Measurements from ENCODE around the gene CFAP74. TPM values are rescaled to one million over a fixed set of nuclear protein-coding genes. Genes with fewer than 3 reads are reported as not detected.
A peak's percentile ranks its signal among the peaks of the same experiment; 100 is the strongest.

Gene CFAP74
- total RNA-seq, 1 donor from 2014 or later: not detected

DNA sequence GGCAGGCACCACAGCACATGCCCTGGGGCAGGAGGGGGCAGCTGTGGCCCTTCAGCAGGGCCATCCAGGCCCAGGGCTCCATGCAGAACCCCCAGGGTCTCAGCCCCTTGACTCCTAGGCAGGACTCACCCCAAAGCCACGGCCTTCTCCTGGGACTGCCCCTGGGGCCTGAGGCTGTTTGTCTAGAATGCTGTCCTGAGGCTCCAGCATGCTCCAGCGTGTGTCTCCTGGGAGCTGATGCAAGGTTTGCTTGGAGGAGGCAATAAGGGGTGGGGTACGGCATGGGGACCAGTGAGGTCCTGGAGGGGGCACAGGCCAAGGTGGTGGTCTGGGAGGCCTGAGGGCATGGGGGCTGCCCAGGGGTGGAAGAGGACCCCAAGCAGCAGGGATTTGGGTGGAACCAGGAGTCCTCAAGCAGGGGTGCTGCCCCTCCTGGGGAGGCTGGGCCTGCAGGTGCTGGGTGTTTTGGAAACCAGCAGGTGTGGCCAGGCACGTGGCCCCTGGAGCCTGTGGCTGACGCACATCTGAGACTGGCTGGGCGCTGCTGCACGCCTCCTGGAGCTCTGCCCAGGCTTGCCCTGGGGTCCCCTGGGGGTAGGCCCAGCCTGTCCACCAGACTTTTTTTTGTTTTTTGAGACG is 96.4 kb downstream of the CFAP74 start:
- DNase-seq (ENCODE audit: low read depth): no peak
- TF ChIP-seq, protein P1, sequence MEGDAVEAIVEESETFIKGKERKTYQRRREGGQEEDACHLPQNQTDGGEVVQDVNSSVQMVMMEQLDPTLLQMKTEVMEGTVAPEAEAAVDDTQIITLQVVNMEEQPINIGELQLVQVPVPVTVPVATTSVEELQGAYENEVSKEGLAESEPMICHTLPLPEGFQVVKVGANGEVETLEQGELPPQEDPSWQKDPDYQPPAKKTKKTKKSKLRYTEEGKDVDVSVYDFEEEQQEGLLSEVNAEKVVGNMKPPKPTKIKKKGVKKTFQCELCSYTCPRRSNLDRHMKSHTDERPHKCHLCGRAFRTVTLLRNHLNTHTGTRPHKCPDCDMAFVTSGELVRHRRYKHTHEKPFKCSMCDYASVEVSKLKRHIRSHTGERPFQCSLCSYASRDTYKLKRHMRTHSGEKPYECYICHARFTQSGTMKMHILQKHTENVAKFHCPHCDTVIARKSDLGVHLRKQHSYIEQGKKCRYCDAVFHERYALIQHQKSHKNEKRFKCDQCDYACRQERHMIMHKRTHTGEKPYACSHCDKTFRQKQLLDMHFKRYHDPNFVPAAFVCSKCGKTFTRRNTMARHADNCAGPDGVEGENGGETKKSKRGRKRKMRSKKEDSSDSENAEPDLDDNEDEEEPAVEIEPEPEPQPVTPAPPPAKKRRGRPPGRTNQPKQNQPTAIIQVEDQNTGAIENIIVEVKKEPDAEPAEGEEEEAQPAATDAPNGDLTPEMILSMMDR (IDR thresholded peaks at IDR 0.05; ENCODE audit: insufficient read depth, low read length, poor library complexity, severe bottlenecking): no peak
- H3K27me3 ChIP-seq (ENCODE audit: control insufficient read depth, insufficient read depth, low read length): no peaks in the 10 kb centered on the region
- no peaks in the 10 kb centered on the region for H3K36me3 ChIP-seq (ENCODE audit: control insufficient read depth, insufficient read depth, low read length)
- H3K4me3 ChIP-seq (ENCODE audit: low read depth, low read length): no peak overlapping the region

DNA sequence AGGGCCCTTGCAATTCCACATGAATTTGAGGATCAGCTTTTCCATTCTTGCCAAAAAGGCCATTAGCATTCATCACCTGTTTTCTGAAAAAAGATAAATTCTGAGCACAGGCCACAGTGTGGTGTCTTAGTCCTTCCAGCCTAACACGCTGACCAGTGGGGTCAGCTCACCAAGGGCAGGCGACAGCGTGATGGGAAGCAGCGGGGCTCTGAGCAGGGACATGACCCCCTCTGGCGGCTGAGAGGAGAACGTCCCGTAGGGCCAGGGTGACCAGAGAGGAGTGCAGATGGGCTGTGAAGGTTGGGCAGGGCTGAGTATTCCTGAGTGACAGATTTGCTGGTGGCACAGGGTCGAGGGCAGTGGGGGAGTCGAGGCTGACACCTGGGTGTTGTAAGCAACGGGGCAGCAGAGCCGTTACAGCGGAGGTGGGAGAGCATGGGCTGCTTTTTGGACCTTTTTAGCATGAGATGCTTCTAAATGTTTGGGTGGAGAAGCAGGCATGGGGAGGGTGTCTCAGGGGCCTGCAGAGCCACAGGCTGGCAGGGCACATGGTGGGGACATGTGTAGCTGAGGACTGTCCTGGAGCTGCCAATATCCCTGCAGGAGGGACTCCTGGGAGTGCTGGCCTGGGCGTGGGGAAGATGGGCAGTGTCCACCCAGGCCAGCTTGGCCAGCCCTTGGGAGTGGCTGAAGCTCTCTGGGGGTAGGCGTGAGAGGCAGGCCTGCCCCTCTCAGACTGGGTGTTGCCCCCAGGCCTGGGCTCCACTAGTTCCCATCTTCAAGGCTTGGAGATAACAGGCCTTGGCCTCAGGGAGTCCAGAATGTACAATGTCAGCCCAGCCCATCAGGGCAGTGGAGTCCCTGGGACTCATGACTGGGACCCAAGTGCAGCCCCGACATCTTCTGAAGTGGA is 97.1 kb downstream of the CFAP74 start:
- TF ChIP-seq, protein P1 (IDR thresholded peaks at IDR 0.05; ENCODE audit: insufficient read depth, low read length, poor library complexity, severe bottlenecking): peak; percentile 97
- no peak for DNase-seq (ENCODE audit: low read depth)
- Histone ChIP-seq H3K27me3 (ENCODE audit: control insufficient read depth, insufficient read depth, low read length) (no peaks in the 10 kb centered on the region), H3K4me3 (ENCODE audit: low read depth, low read length) (no peak overlapping the region), H3K36me3 (ENCODE audit: control insufficient read depth, insufficient read depth, low read length) (no peaks in the 10 kb centered on the region)

- TF ChIP-seq, protein P1 (IDR thresholded peaks at IDR 0.05; ENCODE audit: insufficient read depth, low read length, poor library complexity, severe bottlenecking): no peak
- no peaks in the 10 kb centered on the region for H3K27me3 ChIP-seq (ENCODE audit: control insufficient read depth, insufficient read depth, low read length)
- H3K36me3 ChIP-seq (ENCODE audit: control insufficient read depth, insufficient read depth, low read length): no peaks in the 10 kb centered on the region
- no peak overlapping the region for H3K4me3 ChIP-seq (ENCODE audit: low read depth, low read length)
- no peak for DNase-seq (ENCODE audit: low read depth)
These were observed 100.4 kb downstream of the CFAP74 start for GRCh38 chr1:1903224-1903623.

DNA sequence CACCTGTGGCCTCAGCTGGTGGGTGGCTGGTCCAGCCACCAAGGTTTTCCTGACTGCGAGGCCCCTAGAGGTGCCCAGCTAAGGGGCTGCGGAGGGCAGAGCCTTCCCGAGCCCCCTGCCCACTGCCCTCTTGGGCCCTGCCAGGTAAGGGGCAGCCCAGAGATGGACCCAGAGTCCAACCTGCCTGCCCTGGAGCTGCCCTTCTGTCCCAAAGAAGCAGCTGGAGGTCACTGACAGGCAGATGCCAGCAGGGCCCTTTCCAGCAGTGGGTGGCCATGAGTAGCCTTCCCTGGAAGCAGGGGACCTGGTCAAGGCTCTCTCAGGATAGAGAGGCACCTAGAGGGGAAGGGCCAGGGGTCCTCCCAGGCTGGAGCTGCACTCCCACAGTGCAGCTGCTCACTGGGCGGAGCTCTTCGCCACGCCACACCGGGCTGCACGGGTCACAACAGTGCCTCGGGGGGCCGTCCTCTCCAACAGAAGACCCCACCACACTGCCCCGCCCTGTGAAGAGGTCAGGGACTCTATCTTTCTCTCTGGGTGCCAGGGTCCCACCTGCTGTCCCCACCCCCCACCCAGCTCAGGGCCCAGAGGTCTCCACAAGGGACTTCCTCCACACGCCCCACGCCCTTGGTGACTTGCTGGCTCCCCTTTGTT is 101.8 kb downstream of the CFAP74 start:
- no peaks in the 10 kb centered on the region for H3K27me3 ChIP-seq (ENCODE audit: control insufficient read depth, insufficient read depth, low read length)
- TF ChIP-seq, protein P1 (IDR thresholded peaks at IDR 0.05; ENCODE audit: insufficient read depth, low read length, poor library complexity, severe bottlenecking): no peak
- no peaks in the 10 kb centered on the region for H3K36me3 ChIP-seq (ENCODE audit: control insufficient read depth, insufficient read depth, low read length)
- no peak for DNase-seq (ENCODE audit: low read depth)
- H3K4me3 ChIP-seq (ENCODE audit: low read depth, low read length): no peak overlapping the region

DNA sequence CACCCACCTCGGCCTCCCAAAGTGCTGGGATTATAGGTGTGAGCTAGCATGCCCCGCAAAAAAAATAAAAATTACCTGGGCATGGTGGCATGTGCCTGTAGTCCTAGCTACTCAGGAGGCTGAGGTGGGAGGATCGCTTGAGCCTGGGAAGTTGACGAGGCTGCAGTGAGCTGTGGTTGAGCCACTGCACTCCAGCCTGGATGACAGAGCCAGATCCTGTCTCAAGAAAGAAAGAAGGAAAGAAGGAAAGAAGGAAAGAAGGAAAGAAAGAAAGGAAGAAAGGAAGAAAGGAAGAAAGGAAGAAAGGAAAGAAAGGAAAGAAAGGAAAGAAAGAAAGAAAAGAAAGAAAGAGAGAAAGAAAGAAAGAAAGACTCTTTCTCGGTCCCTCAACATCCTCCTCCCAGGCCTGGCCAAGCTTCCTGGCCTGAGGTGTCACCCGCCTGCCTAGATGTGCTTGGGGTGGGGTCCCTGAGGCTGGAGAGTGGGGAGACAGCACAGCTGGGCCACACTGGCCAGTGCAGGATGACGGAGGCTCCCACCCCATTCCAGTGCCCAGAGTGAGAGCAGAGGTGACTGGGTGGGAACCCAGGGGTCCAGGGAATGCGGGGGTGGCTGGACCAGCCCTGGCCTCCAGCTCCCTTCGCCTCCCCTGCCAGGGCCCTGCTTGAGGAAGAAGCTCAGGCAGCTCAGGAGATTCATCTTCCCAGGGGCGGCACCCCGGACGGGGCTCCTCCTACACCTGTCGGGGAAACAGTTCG is 102.5 kb downstream of the CFAP74 start:
- Histone ChIP-seq H3K36me3 (ENCODE audit: control insufficient read depth, insufficient read depth, low read length) (no peaks in the 10 kb centered on the region), H3K4me3 (ENCODE audit: low read depth, low read length) (no peak overlapping the region), H3K27me3 (ENCODE audit: control insufficient read depth, insufficient read depth, low read length) (no peaks in the 10 kb centered on the region)
- TF ChIP-seq, protein P1 (IDR thresholded peaks at IDR 0.05; ENCODE audit: insufficient read depth, low read length, poor library complexity, severe bottlenecking): no peak
- DNase-seq (ENCODE audit: low read depth): no peak

Data from kidney epithelial cell (primary cell).